Measurements from ENCODE around the gene OR5T3.
"Not testable (repeated sequence)": the region's sequence is repeated elsewhere in the genome, so short reads cannot be mapped to it uniquely, and the experiment has no call there.

OR5T3 gene

GRCh38 chr11:56251954-56252353, at the start of gene OR5T3:
OR5T3 (plus strand) TSS chr11:56252254; CDS start chr11:56252254, 0 bp downstream.
- no peak for DNase-seq

DNA sequence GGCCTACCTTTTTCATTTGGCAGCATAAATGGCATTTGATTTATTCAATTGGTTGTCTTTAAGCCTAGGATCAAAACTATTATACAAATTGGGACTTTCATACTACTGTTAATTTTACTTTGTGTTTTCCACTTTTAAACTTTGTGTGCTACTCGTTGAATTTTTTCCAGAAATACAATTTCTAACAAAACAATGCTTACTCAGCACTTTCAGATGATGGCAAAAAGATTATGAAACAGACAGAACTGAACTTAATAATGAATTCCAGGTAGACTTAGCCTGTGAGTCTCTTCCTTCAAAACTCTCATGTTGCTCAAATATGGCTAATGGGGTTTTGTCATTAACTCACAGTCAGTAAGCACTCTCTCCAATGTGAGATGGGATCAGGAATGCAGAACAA, 44.3 kb upstream of the OR5T3 start:
- no peak for DNase-seq

DNA sequence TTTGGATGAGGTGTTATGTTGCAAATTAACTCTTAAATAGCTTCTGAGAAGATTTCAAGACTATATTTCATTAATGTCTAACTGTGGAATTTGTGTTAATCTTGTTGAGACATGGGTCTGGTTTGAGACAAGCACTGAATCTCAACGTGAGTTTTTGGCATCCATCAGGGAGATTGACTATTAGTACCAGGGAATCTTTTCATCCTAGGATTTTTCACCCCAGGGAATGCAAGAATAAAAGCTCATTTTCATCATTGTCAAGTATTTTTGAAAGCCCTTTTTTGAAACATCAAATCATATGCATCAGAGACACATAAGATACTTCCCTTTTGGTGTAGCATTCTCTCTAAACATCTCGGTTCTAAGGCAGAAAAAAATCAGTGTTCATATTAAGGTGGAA, 37.5 kb upstream of the OR5T3 start:
- DNase-seq = no peak

DNA sequence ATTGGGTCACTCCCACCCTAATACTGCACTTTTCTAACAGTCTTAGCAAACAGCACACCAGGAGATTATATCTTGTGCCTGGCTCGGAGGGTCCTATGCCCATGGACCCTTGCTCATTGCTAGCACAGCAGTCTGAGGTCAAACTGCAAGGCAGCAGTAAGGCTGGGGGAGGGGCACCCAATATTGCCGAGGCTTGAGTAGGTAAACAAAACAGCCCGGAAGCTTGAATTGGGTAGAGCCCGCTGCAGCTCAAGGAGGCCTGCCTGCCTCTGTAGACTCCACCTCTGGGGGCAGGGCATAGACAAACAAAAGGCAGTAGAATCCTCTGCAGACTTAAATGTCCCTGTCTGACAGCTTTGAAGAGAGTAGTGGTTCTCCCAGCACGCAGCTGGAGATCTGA, 32.3 kb upstream of the OR5T3 start:
- DNase-seq = not testable (repeated sequence)

DNA sequence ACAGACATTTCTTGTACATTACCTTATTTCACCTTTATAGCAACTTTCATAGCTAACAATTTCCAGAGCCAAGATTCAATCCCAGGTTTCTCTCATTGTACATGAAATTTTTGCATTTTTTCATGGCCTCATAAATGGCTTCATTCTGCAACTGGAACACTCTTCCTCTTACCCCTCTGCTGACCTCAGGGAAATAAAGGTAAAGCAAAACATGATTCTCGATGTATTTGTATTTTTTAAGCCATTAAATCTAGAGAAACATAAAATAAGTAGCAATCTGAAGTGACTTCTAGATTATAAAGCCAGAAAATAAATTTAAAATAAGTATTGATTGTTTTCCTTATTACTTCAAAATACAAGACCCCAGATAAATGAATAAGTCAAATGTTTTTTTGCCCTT, 17.9 kb upstream of the OR5T3 start, which contains the start of gene OR5T2:
TSS of gene OR5T2 (minus strand) at position 101 of the 400 bp plus-strand sequence. CDS start 1,193 bp downstream, outside the sequence.
- no peak for DNase-seq

- DNase-seq = no peak
Measured at GRCh38 chr11:56271092-56271491, 19.0 kb downstream of the OR5T3 start.

- DNase-seq = no peak
Measured at GRCh38 chr11:56273854-56274253, 21.8 kb downstream of the OR5T3 start, which contains the start of gene OR5T1. OR5T1 (plus strand) TSS chr11:56274154; CDS start chr11:56275639, 1,485 bp downstream.

DNA sequence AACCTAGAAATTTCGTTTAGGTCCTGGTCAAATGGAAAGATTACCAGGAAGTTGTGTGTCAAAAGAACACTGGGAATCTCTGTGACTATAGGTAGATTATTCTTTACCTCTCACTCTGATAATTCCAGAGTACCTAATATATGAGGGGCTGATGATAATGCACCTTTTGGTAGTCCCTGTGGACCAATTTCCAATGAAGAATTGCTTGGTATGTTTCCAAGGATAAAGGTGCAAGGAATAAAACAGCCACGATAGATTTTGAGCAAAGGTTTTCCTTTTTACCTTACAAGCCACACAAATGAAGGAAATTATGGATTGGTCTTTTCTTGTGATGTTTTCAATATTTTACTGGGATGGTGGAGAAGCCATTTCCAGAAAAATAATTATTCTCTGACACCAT, 40.1 kb downstream of the OR5T3 start, which contains the start of gene OR8H1:
TSS of gene OR8H1 (minus strand) at position 101 of the 400 bp plus-strand sequence. CDS start 1,192 bp downstream, outside the sequence.
- DNase-seq = no peak

DNA sequence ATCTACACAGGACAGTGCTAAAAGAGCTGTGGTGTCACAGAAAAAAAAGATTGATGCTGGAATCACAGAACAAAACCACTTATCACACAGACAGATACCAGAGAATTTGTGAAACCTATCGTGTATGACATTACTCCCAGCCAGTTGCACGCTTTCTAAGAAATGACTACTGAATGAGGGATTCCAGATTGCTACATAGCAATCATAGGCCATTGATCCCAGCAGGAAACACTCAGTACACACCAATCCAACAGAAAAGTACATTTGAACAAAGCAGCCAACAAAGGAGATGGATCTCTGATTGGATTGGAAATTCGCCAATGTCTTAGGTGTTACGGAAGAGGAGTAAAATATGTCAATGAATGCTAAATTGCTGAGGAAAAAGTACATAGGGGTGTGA, 44.8 kb downstream of the OR5T3 start:
- DNase-seq = no peak
